SIG-M5 treated with dmso at 0.1 percent for 504 hours (cell line): ENCODE measurements around the gene JPH4.
"Not testable (repeated sequence)": the region's sequence is repeated elsewhere in the genome, so short reads cannot be mapped to it uniquely, and the experiment has no call there.

Experiments used
- DNase-seq: peaks from one replicate; lab custom pipeline; 2025; ENCODE audit not compliant: unreplicated experiment; lab: John Stamatoyannopoulos, UW

Gene JPH4

DNA sequence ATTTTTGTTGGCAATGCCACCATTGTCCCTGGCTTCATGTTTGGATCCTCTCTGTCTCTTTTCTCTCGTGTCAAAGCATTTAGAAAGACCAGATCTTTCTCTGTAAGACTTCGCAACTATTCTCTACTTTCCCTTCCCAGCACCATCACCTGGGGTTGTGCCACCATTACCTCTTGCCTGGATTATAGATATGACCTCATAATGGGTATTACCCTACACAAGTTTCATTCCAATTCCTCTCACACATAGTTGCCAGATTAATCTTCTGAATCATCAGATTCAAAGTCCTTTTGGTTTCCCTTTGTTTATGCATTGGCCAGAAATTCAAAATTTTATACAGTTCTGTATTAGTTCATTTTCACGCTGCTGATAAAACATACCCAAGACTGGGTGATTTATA lies 30.4 kb upstream of the JPH4 start:
- no peak for DNase-seq

DNA sequence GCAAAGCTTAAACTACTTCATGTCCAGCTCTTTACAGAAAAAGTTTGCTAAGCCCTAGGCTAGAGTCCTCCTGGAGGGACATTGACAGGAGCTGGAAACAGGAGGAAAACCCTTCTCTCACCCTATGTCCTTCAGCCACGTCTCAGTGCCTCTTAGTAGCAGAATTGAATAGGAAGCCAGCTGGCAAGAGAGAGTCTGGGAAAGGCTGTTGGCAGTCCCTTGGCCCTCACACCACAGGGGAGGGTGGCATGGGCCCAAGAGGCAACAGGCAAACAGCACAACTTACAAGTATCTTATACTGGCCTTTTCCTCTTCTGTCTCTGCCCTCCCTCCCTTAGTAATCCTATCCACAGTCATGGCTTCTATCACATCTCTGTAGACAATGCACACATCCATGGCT lies 29.9 kb upstream of the JPH4 start:
- no peak for DNase-seq

DNA sequence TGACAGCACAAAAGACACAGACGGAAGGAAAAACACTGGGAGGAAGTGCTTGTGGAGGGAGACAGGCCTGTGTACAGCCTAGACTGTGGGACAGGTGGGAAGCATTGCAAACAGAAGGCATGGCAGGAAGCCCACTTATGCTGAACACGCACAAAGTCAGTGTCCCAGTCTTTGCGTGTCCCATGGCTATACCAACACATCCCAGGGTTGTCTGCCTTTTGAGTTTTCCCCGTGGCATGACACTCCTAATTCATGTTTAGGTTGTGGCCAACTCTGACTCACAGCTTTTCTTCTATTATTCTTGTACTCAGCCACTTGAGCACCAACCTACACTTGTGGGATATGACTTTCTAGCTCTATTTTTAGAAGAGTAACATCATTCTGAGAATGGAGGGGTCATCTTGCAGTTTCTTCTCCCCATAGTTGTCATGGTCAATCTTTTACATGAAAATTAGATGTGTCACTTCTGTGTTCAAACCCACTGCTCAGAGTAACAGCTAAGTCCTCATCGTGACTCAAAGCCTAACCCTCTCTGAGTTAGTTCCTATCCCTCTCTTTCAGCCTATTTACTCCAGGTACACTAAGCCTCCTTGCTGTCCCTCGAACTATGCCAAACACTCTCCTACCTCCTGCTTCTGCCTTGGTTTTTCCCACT lies 27.5 kb upstream of the JPH4 start:
- DNase-seq: no peak

DNA sequence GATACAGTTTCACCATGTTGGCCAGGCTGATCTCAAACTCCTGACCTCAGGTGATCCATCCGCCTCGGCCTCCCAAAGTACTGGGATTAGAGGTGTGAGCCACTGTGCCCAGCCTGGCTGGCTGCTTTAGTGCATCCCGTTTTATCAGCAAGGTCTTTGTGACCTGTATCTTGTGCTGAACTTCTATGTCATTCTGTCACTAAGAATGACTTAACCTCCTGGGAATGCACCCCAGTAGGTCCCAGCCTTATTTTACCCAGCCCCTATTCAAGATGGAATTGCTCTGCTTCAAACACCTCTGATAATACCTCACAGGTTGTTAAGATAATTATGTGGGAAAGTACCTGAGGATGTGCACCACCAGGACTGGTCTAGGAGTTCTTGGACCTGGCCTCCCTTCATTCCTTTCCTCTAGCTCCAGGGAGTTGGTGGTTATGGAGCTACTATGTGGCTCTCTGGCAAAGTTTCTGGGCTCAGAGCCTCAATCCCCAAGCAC lies 26.1 kb upstream of the JPH4 start:
- no peak for DNase-seq

DNA sequence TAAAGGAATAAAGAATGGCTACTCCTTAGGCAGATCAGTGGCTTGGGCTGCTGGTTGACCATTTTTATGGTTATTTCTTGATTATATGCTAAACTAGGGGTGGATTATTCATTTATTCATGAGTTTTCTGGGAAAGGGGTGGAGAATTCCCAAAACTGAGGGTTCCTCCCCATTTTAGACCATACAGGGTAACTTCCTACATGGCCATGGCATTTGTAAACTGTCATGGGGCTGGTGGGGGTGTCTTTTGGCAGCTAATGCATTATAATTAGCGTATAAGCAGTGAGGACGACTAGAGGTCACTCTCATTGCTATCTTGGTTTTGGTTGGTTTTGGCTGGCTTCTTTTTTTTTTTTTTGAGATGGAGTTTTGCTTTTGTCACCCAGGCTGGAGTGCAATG lies 25.6 kb upstream of the JPH4 start:
- no peak for DNase-seq

DNA sequence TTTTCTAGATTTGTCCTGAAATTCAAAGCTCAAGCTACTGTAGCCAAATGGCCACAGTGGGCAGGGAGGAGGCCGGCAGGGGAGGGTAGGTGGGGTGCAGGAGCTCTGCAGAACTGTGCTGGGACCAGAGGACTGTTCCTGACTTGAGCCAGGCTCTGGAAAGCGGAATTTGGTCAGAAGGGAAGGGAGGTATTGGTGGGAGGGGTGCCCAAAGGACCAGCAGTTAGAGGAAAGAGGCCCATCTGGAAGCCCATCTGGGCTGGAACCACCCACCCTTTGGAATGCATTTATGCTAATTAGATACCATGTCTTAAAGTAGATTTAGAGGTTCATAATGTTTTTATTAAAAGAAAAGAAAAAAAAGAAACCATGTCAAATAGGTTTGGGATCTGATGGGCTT lies 24.5 kb upstream of the JPH4 start:
- no peak for DNase-seq

DNA sequence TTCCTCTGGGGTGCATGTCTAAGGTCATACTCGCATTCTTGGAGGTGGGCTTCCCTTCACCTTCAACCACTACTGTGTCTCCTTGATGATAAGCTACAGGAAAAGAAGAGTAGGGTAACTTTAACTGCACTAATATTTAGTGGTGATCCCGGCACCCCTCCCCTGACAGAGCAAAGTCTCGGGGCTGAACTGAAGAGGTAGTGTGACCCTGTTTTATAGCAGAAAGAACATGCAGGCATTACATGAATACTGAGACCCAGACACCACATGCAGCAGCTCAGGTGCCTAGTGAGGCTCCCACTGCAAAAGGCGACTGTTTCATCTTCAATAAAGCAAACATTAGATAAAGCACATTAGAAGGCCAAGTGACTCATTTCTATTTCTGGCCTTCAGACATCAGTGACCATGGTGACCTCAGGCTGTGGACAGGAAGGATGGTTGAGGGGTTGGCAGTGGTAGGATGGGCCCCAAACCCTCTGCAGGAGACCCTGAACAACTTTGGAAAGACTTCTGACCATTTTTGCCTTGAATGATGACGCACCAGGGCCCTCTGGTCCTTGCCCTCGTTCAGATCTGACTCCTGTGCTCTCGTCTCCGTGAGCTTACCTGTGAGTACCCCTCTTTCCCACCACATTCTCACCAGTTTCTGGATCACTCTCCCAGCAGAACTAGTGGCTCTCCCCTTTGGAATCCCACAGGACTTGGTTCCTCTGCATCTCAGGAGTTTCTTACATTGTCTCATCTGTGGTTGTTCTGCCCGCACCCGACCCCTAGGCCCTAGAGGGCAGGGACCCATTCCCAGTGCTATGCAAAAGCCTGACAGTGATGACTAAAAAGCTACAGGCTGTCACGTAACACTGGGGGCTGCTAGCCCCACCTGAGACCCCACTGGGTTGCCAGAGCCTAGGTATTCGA lies 23.8 kb upstream of the JPH4 start:
- no peak for DNase-seq

DNA sequence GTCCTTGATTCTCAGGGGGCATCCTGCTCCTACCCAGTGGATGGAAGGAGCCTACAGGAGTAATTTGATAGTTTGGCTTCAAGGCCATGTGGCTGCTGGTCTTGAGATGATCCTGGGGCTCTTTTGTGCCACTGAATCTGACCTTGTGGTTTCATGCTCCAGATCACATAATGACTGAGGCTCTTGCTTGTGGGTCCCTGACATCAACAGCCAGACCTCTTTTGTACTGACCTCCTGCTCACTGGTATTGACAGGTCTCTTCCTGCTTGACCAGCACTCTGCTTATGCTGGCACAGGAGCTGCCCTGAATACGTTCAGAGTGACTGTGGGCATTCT lies 23.2 kb upstream of the JPH4 start:
- DNase-seq: no peak

DNA sequence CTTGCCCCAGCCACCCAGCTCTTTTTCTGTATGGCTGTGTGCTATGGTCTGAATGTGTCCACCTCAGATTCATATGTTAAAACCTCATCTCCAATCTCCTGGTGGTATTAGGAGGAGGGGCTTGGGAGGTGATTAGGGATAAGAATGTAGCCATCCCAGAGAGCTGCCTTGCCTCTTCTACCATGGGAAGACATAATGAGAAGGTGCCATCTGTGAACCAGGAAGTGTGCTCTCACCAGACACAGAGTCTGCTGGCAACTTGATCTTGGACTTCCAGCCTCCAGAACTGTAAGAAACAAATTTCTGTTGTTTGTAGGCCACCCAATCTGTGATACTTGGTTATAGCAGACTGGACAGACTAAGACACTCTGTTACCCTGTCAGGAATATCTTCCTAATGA lies 22.8 kb upstream of the JPH4 start:
- DNase-seq: no peak

DNA sequence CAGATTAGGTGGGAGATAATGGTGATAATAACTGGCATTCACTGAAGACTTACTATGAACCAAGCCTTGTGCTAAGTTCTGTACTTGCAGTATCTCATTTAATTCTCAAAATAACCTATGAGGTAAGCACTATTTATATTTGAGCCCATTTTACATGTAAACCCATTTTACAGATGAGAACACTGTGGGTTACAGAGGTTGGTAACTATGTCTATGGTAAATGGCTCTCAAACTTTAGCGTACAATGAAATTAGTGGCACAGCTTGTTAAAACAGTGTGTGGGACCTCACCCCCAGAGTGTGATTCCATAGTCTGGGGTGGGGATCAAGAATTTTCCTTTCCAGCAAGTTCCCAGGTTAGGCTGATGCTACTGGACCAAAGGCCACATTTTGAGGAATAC lies 22.2 kb upstream of the JPH4 start:
- DNase-seq: no peak

DNA sequence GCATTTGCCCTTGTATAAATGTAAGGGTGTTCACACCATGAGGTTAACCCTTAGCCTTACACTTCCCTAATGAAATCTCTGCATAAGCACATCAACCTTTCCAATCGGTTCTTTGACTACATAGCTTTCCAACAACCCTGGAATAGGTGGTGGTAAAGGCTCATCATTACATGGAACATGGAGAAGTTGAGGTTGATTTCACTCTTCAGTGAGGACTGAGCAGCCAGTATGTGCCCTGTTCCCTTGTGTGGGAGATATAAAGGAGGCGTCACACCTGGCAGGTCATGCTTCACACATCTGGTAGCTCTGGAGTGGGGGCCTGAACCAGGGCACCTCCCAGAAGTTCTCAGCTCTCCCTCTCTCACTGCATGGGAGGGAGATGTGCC lies 21.7 kb upstream of the JPH4 start:
- DNase-seq: no peak

DNA sequence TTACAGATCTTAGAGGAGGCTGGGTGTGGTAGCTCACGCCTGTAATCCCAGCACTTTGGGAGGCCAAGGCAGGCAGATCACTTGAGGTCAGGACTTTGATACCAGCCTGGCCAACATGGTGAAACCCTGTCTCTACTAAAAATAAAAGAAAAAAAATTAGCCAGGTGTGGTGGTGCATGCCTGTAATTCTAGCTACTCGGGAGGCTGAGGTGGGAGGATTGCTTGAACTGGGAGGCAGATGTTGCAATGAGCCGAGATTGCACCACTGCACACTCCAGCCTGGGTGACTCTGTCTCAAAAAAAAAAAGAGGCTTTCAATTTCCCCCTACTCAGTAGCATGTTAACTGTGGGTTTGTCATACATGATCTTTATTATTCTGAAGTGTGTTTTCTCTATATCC lies 15.6 kb upstream of the JPH4 start:
- DNase-seq: not testable (repeated sequence)

DNA sequence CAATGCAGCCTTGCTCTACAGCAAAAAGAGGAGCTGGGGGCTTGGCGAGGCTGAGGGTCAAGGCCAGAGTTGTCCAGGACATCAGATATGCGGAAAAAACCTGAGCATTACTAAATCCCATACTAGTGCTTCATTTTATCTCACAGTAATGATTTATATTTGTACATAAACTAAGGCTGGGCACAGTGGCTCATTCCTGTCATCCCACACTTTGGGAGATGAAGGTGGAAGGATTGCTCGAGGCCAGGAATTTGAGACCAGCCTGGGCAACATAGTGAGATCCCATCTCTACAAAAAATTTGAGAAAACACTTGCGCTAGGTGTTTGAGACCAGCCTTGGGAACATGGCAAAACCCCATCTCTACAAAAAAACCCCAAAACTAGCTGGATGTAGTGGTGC lies 11.6 kb upstream of the JPH4 start:
- no peak for DNase-seq

DNA sequence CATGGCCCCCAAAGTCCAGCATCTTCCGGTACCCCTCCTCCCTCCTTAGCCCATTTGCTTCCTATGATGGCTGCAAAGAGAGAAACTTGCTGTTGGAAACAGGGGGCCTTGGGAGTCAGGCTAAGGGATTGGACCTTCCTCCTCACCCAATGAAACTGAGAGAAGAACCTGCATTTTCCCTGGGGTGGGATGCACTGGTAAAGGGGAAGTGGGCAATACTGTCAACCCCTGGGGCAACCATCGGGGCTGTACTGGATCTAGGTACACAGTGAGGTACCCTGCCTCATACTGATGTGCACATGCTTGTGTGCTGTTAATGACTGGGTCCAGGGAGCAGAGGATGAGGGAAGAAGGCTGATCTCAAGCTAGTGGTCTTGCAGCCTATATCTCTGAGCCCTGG lies 11.0 kb upstream of the JPH4 start:
- no peak for DNase-seq

DNA sequence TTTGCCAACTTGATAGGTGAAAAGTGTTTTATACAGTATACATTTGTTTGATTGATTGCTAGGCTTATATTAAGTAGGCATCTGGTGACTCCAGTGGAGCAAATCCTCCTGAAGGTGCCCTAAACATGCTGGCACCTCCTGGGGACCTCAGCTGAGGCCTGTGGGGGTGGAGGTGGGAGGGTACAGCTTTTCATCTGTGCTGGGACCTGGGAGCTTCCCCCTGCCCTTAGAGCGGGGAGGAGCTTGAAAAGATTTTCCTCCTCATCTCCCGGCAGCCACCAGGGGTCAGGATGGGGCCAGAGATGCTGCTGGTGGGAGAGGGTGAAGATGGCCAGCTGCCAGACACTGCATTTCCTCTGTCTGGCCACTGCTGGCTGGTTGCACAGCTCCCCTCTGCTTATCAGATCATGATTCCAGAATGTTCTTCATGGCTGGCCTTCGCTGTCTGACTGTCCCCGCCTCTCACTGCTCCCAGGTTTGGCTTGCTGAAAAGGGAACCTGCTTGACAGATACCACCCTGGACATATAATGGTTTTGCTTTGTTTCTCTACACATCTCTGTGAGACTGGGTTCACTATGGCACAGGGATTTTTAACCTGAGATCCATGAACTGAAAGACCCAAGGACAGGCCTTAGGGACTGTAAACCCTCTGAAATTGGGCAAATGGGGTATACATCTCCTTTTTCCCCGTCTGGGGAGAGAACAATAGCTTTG lies 10.5 kb upstream of the JPH4 start:
- peak; percentile 84 for DNase-seq

DNA sequence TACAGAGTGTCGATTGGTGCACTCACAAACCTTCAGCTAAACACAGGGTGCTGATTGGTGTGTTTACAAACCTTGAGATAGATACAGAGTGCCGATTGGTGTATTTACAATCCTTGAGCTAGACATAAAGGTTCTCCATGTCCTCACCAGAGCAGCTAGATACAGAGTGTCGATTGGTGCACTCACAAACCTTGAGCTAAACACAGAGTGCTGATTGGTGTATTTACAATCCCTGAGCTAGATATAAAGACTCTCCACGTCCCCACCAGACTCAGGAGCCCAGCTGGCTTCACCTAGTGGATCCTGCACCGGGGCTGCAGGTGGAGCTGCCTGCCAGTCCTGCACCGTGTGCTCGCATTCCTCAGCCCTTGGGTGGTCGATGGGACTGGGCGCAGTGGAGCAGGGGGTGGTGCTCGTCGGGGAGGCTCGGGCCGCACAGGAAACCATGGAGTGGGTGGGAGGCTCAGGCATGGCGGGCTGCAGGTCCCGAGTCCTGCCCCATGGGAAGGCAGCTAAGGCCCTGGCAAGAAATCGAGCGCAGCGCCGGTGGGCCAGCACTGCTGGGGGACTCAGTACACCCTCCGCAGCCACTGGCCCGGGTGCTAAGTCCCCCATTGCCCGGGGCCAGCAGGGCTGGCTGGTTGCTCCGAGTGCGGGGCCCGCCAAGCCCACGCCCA lies 6.1 kb upstream of the JPH4 start:
- DNase-seq: not testable (repeated sequence)

DNA sequence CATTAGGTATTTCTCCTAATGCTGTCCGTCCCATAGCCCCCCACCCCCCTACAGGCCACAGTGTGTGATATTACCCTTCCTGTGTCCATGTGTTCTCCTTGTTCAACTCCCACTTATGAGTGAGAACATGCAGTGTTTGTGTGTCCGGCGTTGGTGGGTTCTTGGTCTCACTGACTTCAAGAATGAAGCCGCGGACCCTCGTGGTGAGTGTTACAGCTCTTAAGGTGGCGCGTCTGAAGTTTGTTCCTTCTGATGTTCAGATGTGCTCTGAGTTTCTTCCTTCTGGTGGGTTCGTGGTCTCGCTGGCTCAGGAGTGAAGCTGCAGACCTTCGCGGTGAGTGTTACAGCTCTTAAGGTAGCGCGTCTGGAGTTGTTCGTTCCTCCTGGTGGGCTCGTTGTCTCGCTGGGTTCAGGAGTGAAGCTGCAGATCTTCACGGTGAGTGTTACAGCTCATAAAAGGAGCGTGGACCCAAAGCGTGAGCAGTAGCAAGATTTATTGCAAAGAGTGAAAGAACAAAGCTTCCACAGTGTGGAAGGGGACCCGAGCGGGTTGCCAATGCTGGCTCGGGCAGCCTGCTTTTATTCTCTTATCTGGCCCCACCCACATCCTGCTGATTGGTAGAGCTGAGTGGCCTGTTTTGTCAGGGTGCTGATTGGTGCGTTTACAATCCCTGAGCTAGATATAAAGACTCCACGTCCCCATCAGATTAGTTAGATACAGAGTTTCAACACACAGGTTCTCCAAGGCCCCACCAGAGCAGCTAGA lies 5.4 kb upstream of the JPH4 start:
- DNase-seq: not testable (repeated sequence)

DNA sequence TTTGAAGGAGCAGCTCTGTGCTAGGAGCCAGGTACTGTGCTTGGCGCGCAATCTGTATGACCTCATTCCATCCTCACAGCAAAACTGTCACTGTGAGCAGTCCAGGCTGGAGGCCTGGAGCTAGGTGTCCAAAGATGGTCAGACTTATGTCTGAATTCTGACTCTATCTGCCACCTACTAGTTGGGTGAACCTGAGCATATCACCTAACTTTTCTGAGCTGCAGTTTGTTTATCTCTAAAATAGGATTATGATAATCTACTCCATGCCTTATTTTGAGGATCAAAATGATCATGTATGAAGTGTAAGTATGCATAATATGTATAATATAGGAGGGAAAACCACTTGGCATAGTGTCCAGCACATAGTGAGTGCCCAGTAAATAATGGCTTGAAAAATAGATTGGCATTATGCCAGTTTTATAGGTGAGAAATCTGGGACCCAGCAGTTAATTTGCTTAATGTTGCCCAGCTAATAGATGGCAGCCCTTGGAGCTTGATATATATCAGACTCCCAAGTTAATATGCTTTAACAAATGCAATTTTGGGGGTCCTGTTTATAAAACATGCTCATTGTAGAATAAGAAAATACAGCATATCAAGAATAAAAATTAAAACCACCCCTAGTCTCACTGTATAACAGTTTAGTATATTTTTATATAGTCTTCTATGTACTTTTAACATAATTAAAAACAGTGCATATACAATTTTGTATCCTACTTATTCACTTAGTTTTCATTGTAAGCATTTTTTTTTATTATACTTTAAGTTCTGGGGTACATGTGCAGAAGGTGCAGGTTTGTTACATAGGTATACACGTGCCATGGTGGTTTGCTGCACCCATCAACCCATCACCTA lies 4.5 kb upstream of the JPH4 start:
- no peak for DNase-seq

DNA sequence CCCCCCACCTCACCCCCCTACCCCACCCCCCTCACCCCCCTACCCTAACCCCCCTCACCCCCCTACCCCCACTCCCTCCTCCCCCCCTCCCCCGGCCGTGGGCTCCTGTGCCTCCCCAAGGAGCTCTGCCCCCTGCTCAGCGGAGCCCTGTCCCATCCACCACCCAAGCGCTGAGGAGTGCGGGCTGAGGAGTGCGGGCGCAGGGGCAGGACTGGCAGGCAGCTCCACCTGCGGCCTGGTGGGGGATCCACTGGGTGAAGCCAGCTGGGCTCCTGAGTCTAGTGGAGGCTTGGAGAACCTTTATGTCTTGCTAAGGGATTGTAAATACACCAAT lies 2.3 kb upstream of the JPH4 start:
- no peak for DNase-seq
